ENCODE data around the gene PLEKHS1. TPM values are rescaled to one million over a fixed set of nuclear protein-coding genes. Genes with fewer than 3 reads are reported as not detected.

PLEKHS1 gene
- total RNA-seq, 1 experiment from 2014 or later: not detected

- Histone ChIP-seq H3K27me3 (ENCODE audit: insufficient read depth, low read length) (no peaks in the 10 kb centered on the region; the same call in 1 of the 2 replicates), H2BK15ac (ENCODE audit: low read depth, low read length) (no peak overlapping the region), H2BK120ac (ENCODE audit: low read depth, low read length, poor library complexity, severe bottlenecking) (no peak overlapping the region), H2BK12ac (ENCODE audit: insufficient read length, low read depth, low read length) (no peak overlapping the region), H2BK20ac (ENCODE audit: low read depth, low read length, poor library complexity, severe bottlenecking) (no peak overlapping the region), H3K4me2 (ENCODE audit: insufficient read depth, insufficient read length, low read length) (no peak overlapping the region), H3K23me2 (ENCODE audit: insufficient read length, low read depth, low read length, poor library complexity, severe bottlenecking) (no peaks in the 10 kb centered on the region), H3K27ac (ENCODE audit: insufficient read length, low read depth, low read length) (no peak overlapping the region), H4K8ac (replicated peaks; ENCODE audit: insufficient read length, low read depth, low read length) (no peak overlapping the region), H2AK5ac (ENCODE audit: insufficient read length, low read length) (no peak overlapping the region), H3K79me1 (ENCODE audit: insufficient read depth, low read depth, low read length, poor library complexity, severe bottlenecking) (no peaks in the 10 kb centered on the region), H2AFZ (ENCODE audit: low read length) (no peak overlapping the region), H3T11ph (ENCODE audit: low read length) (no peak overlapping the region), H2BK5ac (ENCODE audit: insufficient read length, low read length) (no peak overlapping the region), H3K9me3 (ENCODE audit: control insufficient read depth, low read depth, low read length) (no peaks in the 10 kb centered on the region), H4K20me1 (ENCODE audit: control insufficient read depth, insufficient read depth, insufficient read length) (no peaks in the 10 kb centered on the region), H3K9ac (ENCODE audit: extremely low read depth, insufficient read length, low read length) (no peak overlapping the region), H3K18ac (ENCODE audit: insufficient read length, low read depth, low read length) (no peak overlapping the region), H4K5ac (ENCODE audit: insufficient read length, low read depth, low read length) (no peak overlapping the region), H4K91ac (ENCODE audit: insufficient read length, low read depth, low read length) (no peak overlapping the region), H3K4ac (ENCODE audit: low read depth, low read length) (no peak overlapping the region), H3K23ac (ENCODE audit: insufficient read length, low read depth, low read length) (no peak overlapping the region), H3K79me2 (ENCODE audit: insufficient read depth, low read length) (no peaks in the 10 kb centered on the region), H3K14ac (ENCODE audit: insufficient read depth, low read length) (no peak overlapping the region), H3K4me1 (ENCODE audit: insufficient read depth, low read length) (peaks cover 4% of the 10 kb centered on the region; the same call in 1 of the 2 replicates), H3K56ac (ENCODE audit: insufficient read length, low read depth, low read length) (no peak overlapping the region)
- DNase-seq: no peak
- Mint-ChIP-seq H3K9me3 (no peaks in the 10 kb centered on the region; a peak in 2 of 5 replicates), H3K27me3 (ENCODE audit: low read depth) (peaks cover 13% of the 10 kb centered on the region), H3K36me3 (ENCODE audit: insufficient read depth in 1 of 3, low read depth in 3 of 3) (no peaks in the 10 kb centered on the region), H3K4me3 (no peak overlapping the region), H3K4me1 (peaks cover 11 to 12% of the 10 kb centered on the region in 2 experiments), H3K27ac (no peak overlapping the region)
- TF ChIP-seq CTCF (conservative IDR thresholded peaks at IDR 0.05): no peak
- no CpG with 5 or more reads among the region's 3 CpGs for WGBS (ENCODE audit: extremely low coverage, insufficient read length, low lambda C conversion rate)
Measured at GRCh38 chr10:113739577-113739976, 11.9 kb upstream of the PLEKHS1 start.
